Measurements from ENCODE around the gene CIDEA.
"Not testable (repeated sequence)": the region's sequence is repeated elsewhere in the genome, so short reads cannot be mapped to it uniquely, and the experiment has no call there.

Gene CIDEA, protein sequence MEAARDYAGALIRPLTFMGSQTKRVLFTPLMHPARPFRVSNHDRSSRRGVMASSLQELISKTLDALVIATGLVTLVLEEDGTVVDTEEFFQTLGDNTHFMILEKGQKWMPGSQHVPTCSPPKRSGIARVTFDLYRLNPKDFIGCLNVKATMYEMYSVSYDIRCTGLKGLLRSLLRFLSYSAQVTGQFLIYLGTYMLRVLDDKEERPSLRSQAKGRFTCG

DNA sequence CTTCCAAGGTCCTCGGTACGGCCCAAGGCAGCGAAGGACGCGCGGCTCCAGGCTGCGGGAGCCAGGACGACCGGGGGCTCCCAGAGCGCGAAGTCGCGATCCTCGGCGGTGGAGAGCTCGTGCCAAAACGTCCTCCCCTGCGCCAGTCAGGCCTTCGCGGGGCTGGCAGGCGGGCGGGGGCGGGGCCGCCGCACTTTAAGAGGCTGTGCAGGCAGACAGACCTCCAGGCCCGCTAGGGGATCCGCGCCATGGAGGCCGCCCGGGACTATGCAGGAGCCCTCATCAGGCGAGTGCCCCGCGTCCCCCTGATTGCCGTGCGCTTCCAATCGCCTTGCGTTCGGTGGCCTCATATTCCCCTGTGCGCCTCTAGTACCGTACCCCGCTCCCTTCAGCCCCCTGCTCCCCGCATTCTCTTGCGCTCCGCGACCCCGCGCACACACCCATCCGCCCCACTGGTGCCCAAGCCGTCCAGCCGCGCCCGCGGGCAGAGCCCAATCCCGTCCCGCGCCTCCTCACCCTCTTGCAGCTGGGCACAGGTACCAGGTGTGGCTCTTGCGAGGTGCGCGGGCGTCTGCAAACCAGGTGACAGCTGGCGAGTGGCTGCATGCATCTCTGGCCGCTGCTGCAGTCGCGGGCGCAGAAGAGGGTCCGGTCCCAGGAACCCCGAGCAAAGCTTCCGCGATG lies at the start of gene CIDEA:
CIDEA (plus strand) TSS at position 226 of the 684 bp plus-strand sequence; CDS start at position 249, 23 bp downstream.
- Histone ChIP-seq H3K9me3 (replicated peaks; ENCODE audit: insufficient read depth, low read length) (no peaks in the 10 kb centered on the region), H3K27me3 (replicated peaks; ENCODE audit: insufficient read depth, low read length) (peaks cover 18% of the 10 kb centered on the region), H3K4me2 (ENCODE audit: low read depth, low read length) (no peak within 1 kb of the TSS), H3F3A (ENCODE audit: insufficient read depth, low read length) (no peaks in the 10 kb centered on the region), H3K9me2 (replicated peaks; ENCODE audit: insufficient read depth, low read length) (no peaks in the 10 kb centered on the region), H3K9ac (ENCODE audit: low read length) (no peak within 1 kb of the TSS), H4K20me1 (ENCODE audit: insufficient read depth, low read length) (no peaks in the 10 kb centered on the region), H3K79me2 (ENCODE audit: low read length) (no peaks in the 10 kb centered on the region), H3K4me1 (ENCODE audit: low read length) (no peaks in the 10 kb centered on the region), H3K36me3 (replicated peaks; ENCODE audit: insufficient read depth, low read length) (no peaks in the 10 kb centered on the region), H3K4me3 (ENCODE audit: low read length) (no peak within 1 kb of the TSS), H3K27ac (ENCODE audit: low read length) (no peak within 1 kb of the TSS), H2AFZ (ENCODE audit: low read length) (no peak within 1 kb of the TSS)
- no peak for DNase-seq
- TF ChIP-seq EZH2 (optimal IDR thresholded peaks at IDR 0.05; ENCODE audit: low read depth, low read length): no peak
- TF ChIP-seq, protein P1, sequence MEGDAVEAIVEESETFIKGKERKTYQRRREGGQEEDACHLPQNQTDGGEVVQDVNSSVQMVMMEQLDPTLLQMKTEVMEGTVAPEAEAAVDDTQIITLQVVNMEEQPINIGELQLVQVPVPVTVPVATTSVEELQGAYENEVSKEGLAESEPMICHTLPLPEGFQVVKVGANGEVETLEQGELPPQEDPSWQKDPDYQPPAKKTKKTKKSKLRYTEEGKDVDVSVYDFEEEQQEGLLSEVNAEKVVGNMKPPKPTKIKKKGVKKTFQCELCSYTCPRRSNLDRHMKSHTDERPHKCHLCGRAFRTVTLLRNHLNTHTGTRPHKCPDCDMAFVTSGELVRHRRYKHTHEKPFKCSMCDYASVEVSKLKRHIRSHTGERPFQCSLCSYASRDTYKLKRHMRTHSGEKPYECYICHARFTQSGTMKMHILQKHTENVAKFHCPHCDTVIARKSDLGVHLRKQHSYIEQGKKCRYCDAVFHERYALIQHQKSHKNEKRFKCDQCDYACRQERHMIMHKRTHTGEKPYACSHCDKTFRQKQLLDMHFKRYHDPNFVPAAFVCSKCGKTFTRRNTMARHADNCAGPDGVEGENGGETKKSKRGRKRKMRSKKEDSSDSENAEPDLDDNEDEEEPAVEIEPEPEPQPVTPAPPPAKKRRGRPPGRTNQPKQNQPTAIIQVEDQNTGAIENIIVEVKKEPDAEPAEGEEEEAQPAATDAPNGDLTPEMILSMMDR (IDR thresholded peaks at IDR 0.05; ENCODE audit: low read length): no peak
- no peak for TF ChIP-seq EZH2phosphoT487 (IDR thresholded peaks at IDR 0.05; ENCODE audit: low read length)

DNA sequence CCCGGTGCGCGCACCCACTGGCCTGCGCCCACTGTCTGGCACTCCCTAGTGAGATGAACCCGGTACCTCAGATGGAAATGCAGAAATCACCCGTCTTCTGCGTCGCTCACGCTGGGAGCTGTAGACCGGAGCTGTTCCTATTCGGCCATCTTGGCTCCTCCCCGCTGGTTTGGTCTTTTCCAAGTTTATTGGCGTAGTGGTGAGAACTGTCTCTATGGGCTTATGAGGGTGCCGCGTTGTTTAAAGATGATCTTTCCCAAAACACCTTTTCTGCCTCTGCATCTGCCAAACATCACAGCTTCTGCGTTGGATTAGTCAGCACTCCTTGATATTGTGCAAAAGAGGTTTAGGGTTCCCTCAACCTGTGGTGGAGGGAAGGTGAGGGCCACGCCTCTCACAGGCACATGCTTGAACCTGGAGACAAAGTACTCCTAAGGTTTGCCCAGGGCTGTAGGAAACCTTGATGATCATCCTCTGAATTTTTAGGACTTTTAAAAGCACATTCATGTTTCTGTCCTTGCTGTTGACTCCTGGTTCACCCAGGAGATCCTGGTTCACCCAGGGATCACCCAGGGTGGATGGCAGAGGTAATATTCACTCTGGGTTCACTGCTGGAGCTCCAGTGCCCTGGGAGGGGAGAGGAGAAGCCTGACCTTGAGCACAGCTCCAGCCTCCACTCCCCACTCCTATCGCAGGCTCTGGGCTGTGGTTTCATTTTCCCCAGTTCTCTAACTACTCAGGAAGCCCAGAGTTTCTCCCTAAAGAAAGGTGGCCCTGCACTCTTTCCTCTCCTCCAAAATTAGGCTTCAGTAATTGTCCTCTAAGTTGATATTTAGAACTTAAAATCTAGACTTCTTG lies 45.6 kb upstream of the CIDEA start:
- H3K4me1 ChIP-seq (ENCODE audit: low read length); H3K9me3 ChIP-seq (replicated peaks; ENCODE audit: insufficient read depth, low read length); H3K36me3 ChIP-seq (replicated peaks; ENCODE audit: insufficient read depth, low read length); H3K4me2 ChIP-seq (ENCODE audit: low read depth, low read length); H3K79me2 ChIP-seq (ENCODE audit: low read length); DNase-seq; H3K27me3 ChIP-seq (replicated peaks; ENCODE audit: insufficient read depth, low read length); H3K4me3 ChIP-seq (ENCODE audit: low read length); H3K9ac ChIP-seq (ENCODE audit: low read length); H3K27ac ChIP-seq (ENCODE audit: low read length); H4K20me1 ChIP-seq (ENCODE audit: insufficient read depth, low read length); H2AFZ ChIP-seq (ENCODE audit: low read length); H3K9me2 ChIP-seq (replicated peaks; ENCODE audit: insufficient read depth, low read length); H3F3A ChIP-seq (ENCODE audit: insufficient read depth, low read length): not testable (repeated sequence)

DNA sequence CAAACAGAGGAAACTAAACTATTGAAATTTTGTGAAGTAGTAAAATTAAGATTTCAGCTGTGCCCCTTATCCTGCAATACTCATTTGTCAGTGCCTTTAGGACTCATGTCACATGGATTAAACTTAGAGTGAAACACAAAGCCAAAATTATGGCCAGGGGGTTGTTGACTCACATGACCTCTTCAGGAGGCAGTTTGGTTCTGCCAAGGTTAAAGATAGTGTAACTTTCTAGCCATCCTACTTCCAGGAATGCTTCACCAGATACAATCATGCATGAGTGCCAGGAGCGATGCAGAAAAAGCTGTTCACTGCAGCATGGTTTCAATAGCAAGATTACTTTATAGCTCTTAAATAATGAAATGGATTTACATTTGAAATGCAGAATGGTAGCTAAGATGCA lies 41.9 kb upstream of the CIDEA start:
- H3K79me2 ChIP-seq (ENCODE audit: low read length); DNase-seq; H3K27ac ChIP-seq (ENCODE audit: low read length); H3K27me3 ChIP-seq (replicated peaks; ENCODE audit: insufficient read depth, low read length); H3K9me2 ChIP-seq (replicated peaks; ENCODE audit: insufficient read depth, low read length); H3K9me3 ChIP-seq (replicated peaks; ENCODE audit: insufficient read depth, low read length); H4K20me1 ChIP-seq (ENCODE audit: insufficient read depth, low read length); H2AFZ ChIP-seq (ENCODE audit: low read length); H3K4me3 ChIP-seq (ENCODE audit: low read length); H3F3A ChIP-seq (ENCODE audit: insufficient read depth, low read length); H3K4me2 ChIP-seq (ENCODE audit: low read depth, low read length); H3K9ac ChIP-seq (ENCODE audit: low read length); H3K4me1 ChIP-seq (ENCODE audit: low read length); H3K36me3 ChIP-seq (replicated peaks; ENCODE audit: insufficient read depth, low read length): not testable (repeated sequence)

DNA sequence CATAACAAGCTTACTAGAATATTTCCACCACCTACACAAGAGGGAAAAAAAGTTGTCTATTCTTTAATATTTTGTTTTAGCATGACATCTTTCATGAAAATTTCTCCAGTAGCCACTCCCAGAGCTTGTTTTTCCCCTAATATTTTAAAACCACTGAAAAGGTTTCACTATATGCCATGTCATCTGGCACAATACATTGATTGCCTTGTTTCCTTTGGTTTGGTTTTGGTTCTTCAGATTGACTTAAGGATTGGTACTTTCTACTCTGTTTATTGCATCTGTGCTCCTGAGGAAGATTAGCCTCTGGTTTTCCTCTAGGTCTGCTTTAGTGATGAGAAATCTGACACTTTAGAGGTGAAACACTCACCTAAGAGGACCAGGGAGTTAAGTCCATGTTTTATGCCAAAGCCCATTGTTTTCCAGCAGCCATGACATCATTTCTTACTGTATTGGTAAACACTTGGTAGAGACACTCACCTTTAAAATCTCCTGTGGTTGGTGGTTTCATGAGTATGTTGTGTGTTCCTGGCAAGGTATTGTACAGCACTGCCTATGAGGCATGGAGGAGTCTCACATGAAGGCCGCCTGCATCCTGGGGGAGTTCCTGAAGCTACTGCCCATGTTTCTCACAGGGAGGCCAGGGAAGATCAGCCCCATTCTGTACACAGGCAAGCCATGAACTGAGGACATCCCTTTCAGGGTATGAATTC lies 39.7 kb upstream of the CIDEA start:
- not testable (repeated sequence) for H3K4me3 ChIP-seq (ENCODE audit: low read length); H4K20me1 ChIP-seq (ENCODE audit: insufficient read depth, low read length); H3K27me3 ChIP-seq (replicated peaks; ENCODE audit: insufficient read depth, low read length); DNase-seq; H3K4me2 ChIP-seq (ENCODE audit: low read depth, low read length); H3K27ac ChIP-seq (ENCODE audit: low read length); H3K79me2 ChIP-seq (ENCODE audit: low read length); H3F3A ChIP-seq (ENCODE audit: insufficient read depth, low read length); H2AFZ ChIP-seq (ENCODE audit: low read length); H3K4me1 ChIP-seq (ENCODE audit: low read length); H3K9me2 ChIP-seq (replicated peaks; ENCODE audit: insufficient read depth, low read length); H3K9ac ChIP-seq (ENCODE audit: low read length); H3K36me3 ChIP-seq (replicated peaks; ENCODE audit: insufficient read depth, low read length); H3K9me3 ChIP-seq (replicated peaks; ENCODE audit: insufficient read depth, low read length)

DNA sequence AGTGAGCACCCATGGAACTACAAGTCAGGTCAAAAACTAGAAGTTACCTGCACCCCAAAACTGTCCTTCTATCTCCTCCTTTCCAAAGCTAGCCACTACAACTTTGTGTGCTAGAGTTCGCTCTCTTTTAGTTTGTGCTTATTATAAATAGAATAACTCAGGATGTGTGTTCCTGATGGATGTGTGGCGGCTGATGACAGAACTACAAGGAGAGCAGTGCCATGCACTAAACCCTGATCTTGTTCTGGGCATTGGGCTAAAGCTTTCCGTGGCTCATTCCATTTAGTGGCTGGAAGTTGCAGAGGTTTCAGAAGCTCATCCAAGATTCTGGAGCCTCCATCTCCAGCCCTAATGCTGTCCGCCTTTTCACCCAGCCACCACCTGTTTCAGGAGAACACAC lies 37.7 kb upstream of the CIDEA start:
- H3K79me2 ChIP-seq (ENCODE audit: low read length); H3K9me2 ChIP-seq (replicated peaks; ENCODE audit: insufficient read depth, low read length); H3K4me1 ChIP-seq (ENCODE audit: low read length); H2AFZ ChIP-seq (ENCODE audit: low read length); H3K36me3 ChIP-seq (replicated peaks; ENCODE audit: insufficient read depth, low read length); H3F3A ChIP-seq (ENCODE audit: insufficient read depth, low read length); H4K20me1 ChIP-seq (ENCODE audit: insufficient read depth, low read length); H3K9me3 ChIP-seq (replicated peaks; ENCODE audit: insufficient read depth, low read length); H3K4me2 ChIP-seq (ENCODE audit: low read depth, low read length); H3K27ac ChIP-seq (ENCODE audit: low read length); H3K27me3 ChIP-seq (replicated peaks; ENCODE audit: insufficient read depth, low read length); DNase-seq; H3K9ac ChIP-seq (ENCODE audit: low read length); H3K4me3 ChIP-seq (ENCODE audit: low read length): not testable (repeated sequence)

DNA sequence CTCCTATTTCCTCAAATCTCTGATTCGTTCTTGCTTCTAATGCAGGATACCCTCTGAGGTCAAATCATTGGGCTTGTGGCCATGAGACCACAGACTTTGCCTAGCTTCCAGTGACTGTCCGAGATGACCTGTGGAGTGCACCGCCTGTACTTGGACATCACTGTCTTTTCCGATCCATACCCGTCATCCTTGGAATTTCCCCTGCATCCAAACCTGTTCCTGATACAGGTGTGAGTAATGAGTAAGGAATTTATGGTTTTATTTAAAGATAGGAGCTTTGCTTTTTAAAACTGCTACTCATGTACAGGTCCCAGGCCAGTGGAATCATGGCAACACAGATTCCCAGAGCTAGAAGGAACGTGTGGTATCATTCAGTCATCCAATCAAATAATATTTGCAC lies 35.6 kb upstream of the CIDEA start:
- not testable (repeated sequence) for H3K27ac ChIP-seq (ENCODE audit: low read length); H3K4me1 ChIP-seq (ENCODE audit: low read length); H3K4me3 ChIP-seq (ENCODE audit: low read length); H3K79me2 ChIP-seq (ENCODE audit: low read length); H3K4me2 ChIP-seq (ENCODE audit: low read depth, low read length); H3K9me2 ChIP-seq (replicated peaks; ENCODE audit: insufficient read depth, low read length); H4K20me1 ChIP-seq (ENCODE audit: insufficient read depth, low read length); H3K9ac ChIP-seq (ENCODE audit: low read length); H3K27me3 ChIP-seq (replicated peaks; ENCODE audit: insufficient read depth, low read length); H3K9me3 ChIP-seq (replicated peaks; ENCODE audit: insufficient read depth, low read length); DNase-seq; H2AFZ ChIP-seq (ENCODE audit: low read length); H3F3A ChIP-seq (ENCODE audit: insufficient read depth, low read length); H3K36me3 ChIP-seq (replicated peaks; ENCODE audit: insufficient read depth, low read length)

Measured in MM.1S (cell line).